IPS-18a (cell line): Measurements from ENCODE around the gene KRT34.

ENCODE experiments used
- H3K27ac ChIP-seq: one replicate; pipeline ENCODE4 v1.5.1; 2013; ENCODE audit warnings: low read length
- H3K27me3 ChIP-seq: one replicate; pipeline ENCODE4 v1.6.1; 2013; ENCODE audit warnings: mild to moderate bottlenecking, low read length; ENCODE audit not compliant: control insufficient read depth, insufficient read depth
- H3K36me3 ChIP-seq: one replicate; pipeline ENCODE4 v1.6.1; 2013; ENCODE audit warnings: low read depth, low read length; ENCODE audit not compliant: control insufficient read depth
- H3K4me1 ChIP-seq: one replicate; pipeline ENCODE4 v1.6.1; 2013; ENCODE audit warnings: low read depth, low read length; ENCODE audit not compliant: control insufficient read depth
- H3K4me3 ChIP-seq: one replicate; pipeline ENCODE4 v1.5.1; 2013; ENCODE audit warnings: low read length
- H3K9ac ChIP-seq: one replicate; pipeline ENCODE4 v1.6.1; 2013; ENCODE audit warnings: mild to moderate bottlenecking, low read length, moderate library complexity
- H3K9me3 ChIP-seq: one replicate; pipeline ENCODE4 v1.6.1; 2013; ENCODE audit warnings: low read depth, low read length; ENCODE audit not compliant: control insufficient read depth

The KRT34 gene

GRCh38 chr17:41340494-41340893 is 41.6 kb downstream of the KRT34 start:
- no peaks in the 10 kb centered on the region for H3K27me3 ChIP-seq
- H3K9ac ChIP-seq = no peak overlapping the region
- H3K4me1 ChIP-seq = no peaks in the 10 kb centered on the region
- H3K36me3 ChIP-seq = no peaks in the 10 kb centered on the region
- no peaks in the 10 kb centered on the region for H3K9me3 ChIP-seq
- no peak overlapping the region for H3K4me3 ChIP-seq
- H3K27ac ChIP-seq = no peak overlapping the region

- H3K27me3 ChIP-seq = no peaks in the 10 kb centered on the region
- no peak overlapping the region for H3K9ac ChIP-seq
- H3K36me3 ChIP-seq = no peaks in the 10 kb centered on the region
- H3K4me3 ChIP-seq = no peak overlapping the region
- H3K27ac ChIP-seq = no peak overlapping the region
- no peaks in the 10 kb centered on the region for H3K4me1 ChIP-seq
- H3K9me3 ChIP-seq = no peaks in the 10 kb centered on the region
These were observed 42.4 kb downstream of the KRT34 start for GRCh38 chr17:41339571-41340172.

DNA sequence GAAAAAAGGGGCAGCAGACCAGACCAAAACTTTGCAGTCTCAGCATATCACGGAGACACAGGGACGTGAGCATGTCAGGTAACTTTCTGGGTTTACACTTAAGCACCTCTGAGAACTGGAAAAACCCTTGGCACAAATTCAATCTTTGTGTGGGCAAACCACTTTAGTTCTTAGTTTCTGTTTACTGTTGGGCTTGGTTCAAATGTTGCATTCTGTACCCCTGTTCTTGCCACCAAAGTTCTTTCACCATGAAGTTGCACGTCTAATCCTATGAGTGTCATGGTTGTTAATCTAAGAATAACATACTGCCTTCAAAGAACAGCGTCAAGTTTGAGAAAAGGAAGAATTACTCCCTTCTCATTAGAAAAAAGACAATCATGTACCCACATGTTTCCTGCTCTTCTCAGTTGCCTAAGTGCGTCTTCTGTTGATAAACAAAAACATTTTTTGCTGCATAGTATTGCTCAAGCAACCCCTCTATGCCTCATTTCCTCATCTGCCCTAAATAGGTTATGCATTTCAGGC is 43.1 kb downstream of the KRT34 start:
- H3K27me3 ChIP-seq = no peaks in the 10 kb centered on the region
- H3K4me1 ChIP-seq = no peaks in the 10 kb centered on the region
- no peak overlapping the region for H3K9ac ChIP-seq
- H3K4me3 ChIP-seq = no peak overlapping the region
- no peak overlapping the region for H3K27ac ChIP-seq
- no peaks in the 10 kb centered on the region for H3K9me3 ChIP-seq
- no peaks in the 10 kb centered on the region for H3K36me3 ChIP-seq

GRCh38 chr17:41335747-41336146 is 46.4 kb downstream of the KRT34 start:
- Histone ChIP-seq H3K9ac (no peak overlapping the region), H3K4me3 (no peak overlapping the region), H3K27ac (no peak overlapping the region), H3K4me1 (no peaks in the 10 kb centered on the region), H3K27me3 (no peaks in the 10 kb centered on the region), H3K36me3 (no peaks in the 10 kb centered on the region), H3K9me3 (no peaks in the 10 kb centered on the region)

GRCh38 chr17:41334385-41335305 is 47.5 kb downstream of the KRT34 start:
- H3K4me1 ChIP-seq = no peaks in the 10 kb centered on the region
- H3K9ac ChIP-seq = no peak overlapping the region
- no peak overlapping the region for H3K4me3 ChIP-seq
- no peaks in the 10 kb centered on the region for H3K36me3 ChIP-seq
- H3K9me3 ChIP-seq = no peaks in the 10 kb centered on the region
- no peak overlapping the region for H3K27ac ChIP-seq
- no peaks in the 10 kb centered on the region for H3K27me3 ChIP-seq

GRCh38 chr17:41333836-41334235 is 48.3 kb downstream of the KRT34 start:
- no peaks in the 10 kb centered on the region for H3K27me3 ChIP-seq
- H3K4me3 ChIP-seq = no peak overlapping the region
- no peaks in the 10 kb centered on the region for H3K36me3 ChIP-seq
- H3K27ac ChIP-seq = no peak overlapping the region
- no peaks in the 10 kb centered on the region for H3K9me3 ChIP-seq
- no peaks in the 10 kb centered on the region for H3K4me1 ChIP-seq
- H3K9ac ChIP-seq = no peak overlapping the region

- Histone ChIP-seq H3K4me3 (no peak overlapping the region), H3K4me1 (no peaks in the 10 kb centered on the region), H3K9ac (no peak overlapping the region), H3K27ac (no peak overlapping the region), H3K9me3 (no peaks in the 10 kb centered on the region), H3K27me3 (no peaks in the 10 kb centered on the region), H3K36me3 (no peaks in the 10 kb centered on the region)
These were observed 49.0 kb downstream of the KRT34 start for GRCh38 chr17:41333098-41333497.

- no peak overlapping the region for H3K9ac ChIP-seq
- H3K27me3 ChIP-seq = no peaks in the 10 kb centered on the region
- H3K4me3 ChIP-seq = no peak overlapping the region
- H3K4me1 ChIP-seq = no peaks in the 10 kb centered on the region
- no peaks in the 10 kb centered on the region for H3K9me3 ChIP-seq
- no peaks in the 10 kb centered on the region for H3K36me3 ChIP-seq
- no peak overlapping the region for H3K27ac ChIP-seq
These were observed 49.9 kb downstream of the KRT34 start for GRCh38 chr17:41332239-41332638.

DNA sequence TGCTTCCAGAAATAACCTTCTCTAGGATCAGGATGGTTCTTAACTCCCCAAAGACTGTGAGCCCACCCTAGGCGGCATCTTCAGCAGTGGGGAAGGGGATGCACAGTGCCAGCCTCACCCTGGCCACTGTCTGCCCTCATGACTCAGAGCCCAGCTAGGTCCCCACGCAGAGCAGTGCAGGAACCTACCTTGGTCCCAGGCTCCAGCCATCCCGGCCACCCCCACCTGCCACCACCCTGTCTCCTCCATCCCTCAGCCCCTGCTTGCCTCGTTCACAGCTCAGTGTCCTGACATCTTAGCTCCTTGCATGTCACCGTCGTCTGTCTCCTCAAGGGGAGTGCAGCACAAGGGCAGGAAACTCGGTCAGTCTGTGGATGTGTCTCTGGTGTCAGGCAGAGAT is 50.5 kb downstream of the KRT34 start:
- H3K27ac ChIP-seq = no peak overlapping the region
- H3K4me3 ChIP-seq = no peak overlapping the region
- H3K4me1 ChIP-seq = no peaks in the 10 kb centered on the region
- H3K9me3 ChIP-seq = no peaks in the 10 kb centered on the region
- no peaks in the 10 kb centered on the region for H3K27me3 ChIP-seq
- no peak overlapping the region for H3K9ac ChIP-seq
- H3K36me3 ChIP-seq = no peaks in the 10 kb centered on the region

- no peaks in the 10 kb centered on the region for H3K4me1 ChIP-seq
- H3K36me3 ChIP-seq = no peaks in the 10 kb centered on the region
- no peaks in the 10 kb centered on the region for H3K9me3 ChIP-seq
- H3K9ac ChIP-seq = no peak overlapping the region
- no peak overlapping the region for H3K4me3 ChIP-seq
- H3K27me3 ChIP-seq = no peaks in the 10 kb centered on the region
- H3K27ac ChIP-seq = no peak overlapping the region
These were observed 52.7 kb downstream of the KRT34 start for GRCh38 chr17:41329279-41329948.

- Histone ChIP-seq H3K4me1 (no peaks in the 10 kb centered on the region), H3K9ac (no peak overlapping the region), H3K4me3 (no peak overlapping the region), H3K27me3 (no peaks in the 10 kb centered on the region), H3K36me3 (no peaks in the 10 kb centered on the region), H3K27ac (no peak overlapping the region), H3K9me3 (no peaks in the 10 kb centered on the region)
These were observed 53.9 kb downstream of the KRT34 start for GRCh38 chr17:41328207-41328606.
